Sciatic nerve (tissue), 2 donors: ENCODE measurements around the gene ASB18. TPM values are rescaled to one million over a fixed set of nuclear protein-coding genes. Genes with fewer than 3 reads are reported as not detected.
"Not testable (repeated sequence)": the region's sequence is repeated elsewhere in the genome, so short reads cannot be mapped to it uniquely, and the experiment has no call there.

Source experiments
- ATAC-seq: fragments of 200-7000 bp; cut with Tn5 transposase; one replicate; pipeline ENCODE4 v1.9.1; 2020; ENCODE audit warnings: mild to moderate bottlenecking, moderate library complexity
- DNase-seq: peaks from one replicate; pipeline ENCODE4 v3.0.0-alpha.2; 2020; ENCODE audit warnings: low spot score
- intact Hi-C: fragments of 100-400 bp; cut with DNase I; formaldehyde crosslinking; loops from one replicate; pipeline ENCODE4 v1.14.2; 2022
- total RNA-seq: library from RNA; stranded (reverse); fragmentation: NEBNext Ultra II Directional; extraction: Animal tissue kit (Norgen Biotek cat#: 25700); gene quantifications from one replicate; pipeline ENCODE4 v1.2.1, GENCODE V29; 2021
- donor health status: DM: no; HTN: no; CAD: no.
- donor health status: DM: no; HTN: no; CAD: no.

ASB18 gene
- total RNA-seq, 1 donor from 2014 or later: not detected

DNA sequence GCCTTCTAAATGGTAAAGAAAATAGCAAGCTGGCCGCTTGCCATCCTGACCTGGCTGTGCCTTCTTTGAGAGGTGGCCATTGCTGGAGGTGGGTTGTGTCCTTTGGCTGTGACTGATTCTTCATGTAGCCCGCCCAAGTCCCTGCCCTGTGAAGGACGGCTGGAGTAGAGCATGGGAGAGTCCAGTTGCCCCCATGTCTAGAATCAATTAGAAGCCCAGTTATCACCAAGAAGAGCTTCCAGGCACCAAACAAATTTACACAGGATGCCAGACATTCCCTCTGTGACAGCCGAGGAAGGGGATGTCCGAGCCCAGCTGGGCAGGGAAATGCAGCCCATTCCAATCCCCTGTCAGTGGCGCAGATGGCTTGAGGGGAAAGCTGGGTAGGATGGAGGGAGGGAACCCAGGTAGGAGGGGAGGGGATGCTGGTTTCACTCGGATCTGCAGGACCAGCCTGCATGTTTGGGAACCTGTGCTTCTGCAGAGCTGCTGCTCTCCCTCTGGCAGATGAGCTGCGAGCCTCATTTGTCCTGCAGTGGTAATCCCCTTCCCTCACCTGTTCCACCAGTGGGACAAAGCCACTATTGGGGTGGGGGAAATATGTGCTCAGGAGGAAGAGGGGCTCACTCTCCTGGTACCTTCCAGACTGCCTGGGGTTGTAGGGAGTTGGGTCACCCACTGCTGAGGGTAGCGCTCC is 25.7 kb upstream of the ASB18 start:
- no peak for DNase-seq
- intact Hi-C loops: no loop called here
- no peak for ATAC-seq

DNA sequence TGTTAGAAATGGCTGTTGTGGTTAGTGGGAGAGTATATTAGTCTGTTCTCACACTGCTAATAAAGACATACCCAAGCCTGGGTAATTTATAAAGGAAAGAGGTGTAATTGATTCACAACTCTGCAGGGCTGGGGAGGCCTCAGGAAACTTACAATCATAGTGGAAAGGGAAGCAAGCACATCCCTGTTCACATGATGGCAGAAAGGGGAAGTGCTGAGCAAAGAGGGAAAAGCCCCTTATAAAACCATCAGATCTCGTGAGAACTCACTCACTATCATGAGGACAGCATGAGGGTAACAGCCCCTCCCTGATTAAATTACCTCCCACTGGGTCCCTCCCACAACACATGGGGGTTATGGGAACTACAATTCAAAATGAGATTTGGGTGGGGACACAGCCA is 24.2 kb upstream of the ASB18 start:
- DNase-seq, ATAC-seq, intact Hi-C loops: not testable (repeated sequence)

DNA sequence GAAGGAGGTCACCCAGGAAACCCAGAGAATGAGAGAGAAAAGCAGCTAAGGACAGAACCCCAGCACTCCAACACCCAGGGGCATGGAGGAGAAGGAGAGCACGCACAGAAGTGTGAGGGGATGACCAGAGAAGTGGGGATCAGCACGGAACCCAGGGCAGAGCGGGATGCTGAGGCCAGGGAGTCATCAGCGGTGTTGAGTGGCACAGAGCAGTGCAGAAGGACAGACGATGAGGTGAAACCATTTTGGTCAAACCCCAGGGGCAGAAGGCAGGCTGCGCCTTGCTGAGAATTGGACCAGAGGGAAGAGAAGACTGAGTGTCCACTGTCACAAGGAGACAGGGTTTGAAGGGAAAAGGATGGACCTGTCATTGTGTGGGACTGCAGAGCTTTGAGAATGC is 23.4 kb upstream of the ASB18 start:
- ATAC-seq: no peak
- intact Hi-C loops: no loop called here
- DNase-seq: no peak

DNA sequence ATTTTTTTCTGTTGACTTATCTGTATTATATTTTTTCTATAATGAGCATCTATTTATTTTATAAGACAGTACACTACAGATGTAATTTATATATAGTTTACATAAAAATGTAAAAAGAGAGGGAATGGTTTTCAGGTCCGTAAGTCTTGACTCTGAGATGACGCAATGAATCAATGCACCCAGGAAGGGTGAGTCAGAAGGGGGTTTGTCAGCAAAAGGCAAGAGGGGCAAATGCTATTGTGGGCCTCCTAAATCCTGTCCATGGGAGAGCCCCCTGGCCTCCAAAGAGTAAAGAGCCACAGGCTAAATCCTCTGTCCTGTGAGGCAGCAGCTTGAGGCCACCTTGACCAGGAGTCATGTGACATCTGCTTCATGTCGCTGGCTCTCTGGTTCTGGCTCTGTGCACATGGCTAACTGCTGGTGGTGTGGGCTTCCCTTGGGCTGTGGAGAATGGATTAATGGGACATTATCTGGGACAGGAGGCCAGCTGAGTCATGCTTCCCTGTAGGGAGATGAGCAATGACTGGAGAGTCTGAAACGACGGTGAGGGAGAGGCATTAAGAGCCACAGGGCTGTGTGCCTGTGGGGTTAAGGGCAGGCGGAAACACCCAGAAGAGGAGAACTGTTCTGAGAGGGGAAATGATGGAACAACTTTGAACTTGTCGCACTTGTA is 22.8 kb upstream of the ASB18 start:
- DNase-seq: no peak
- intact Hi-C loops: no loop called here

DNA sequence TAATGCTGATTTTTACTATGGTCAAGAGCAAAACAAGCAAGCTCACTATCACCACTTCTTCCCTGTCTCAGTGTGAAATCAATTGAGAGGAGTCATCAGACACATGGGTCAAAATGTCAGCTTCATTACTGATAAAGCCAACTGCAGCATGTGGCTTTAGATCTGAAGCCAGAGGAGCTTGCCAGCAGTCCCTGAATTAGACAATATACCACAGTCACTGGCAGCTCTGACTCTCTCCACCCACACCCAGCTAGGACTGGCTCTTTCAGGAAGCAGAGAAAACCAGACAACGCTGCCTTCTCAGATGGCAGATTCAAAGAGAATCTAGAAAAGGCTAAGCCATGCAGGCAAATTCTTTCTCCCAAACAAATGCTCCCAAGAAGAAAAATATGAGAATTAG is 20.0 kb upstream of the ASB18 start:
- no peak for ATAC-seq
- no peak for DNase-seq
- intact Hi-C loops: no loop called here

More for the DNA sequence above, 22.8 kb upstream of the ASB18 start:
- ATAC-seq: no peak

DNA sequence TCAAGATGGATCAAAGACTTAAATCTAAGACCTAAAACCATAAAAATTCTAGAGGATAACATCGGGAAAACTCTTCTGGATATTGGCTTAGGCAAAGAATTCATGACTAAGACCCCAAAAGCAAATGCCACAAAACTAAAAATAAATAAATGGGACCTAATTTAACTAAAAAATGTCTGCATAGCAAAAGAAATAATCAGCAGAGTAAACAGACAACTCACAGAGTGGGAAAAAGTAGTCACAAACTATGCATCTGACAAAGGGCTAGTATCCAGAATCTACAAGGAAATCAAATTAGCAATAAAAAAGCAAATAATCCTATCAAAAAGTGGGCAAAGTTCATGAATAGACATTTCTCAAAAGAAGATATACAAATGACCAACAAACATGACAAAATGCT is 18.2 kb upstream of the ASB18 start:
- DNase-seq: no peak

DNA sequence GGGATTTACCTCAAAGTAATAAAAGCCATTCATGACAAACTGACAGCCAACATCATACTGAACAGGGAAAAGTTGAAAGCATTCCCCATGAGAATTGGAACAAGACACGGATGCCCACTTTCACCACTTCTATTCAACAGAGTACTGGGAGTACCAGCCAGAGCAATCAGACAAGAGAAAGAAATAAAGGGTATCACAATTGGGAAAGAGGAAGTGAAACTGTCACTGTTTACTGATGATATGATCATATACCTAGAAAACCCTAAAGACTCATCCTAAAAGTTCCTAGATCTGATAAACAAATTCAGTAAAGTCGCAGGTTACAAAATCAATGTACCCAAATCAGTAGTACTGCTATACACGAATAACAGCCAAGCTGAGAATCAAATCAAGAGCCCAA is 17.2 kb upstream of the ASB18 start:
- no peak for ATAC-seq
- intact Hi-C loops: no loop called here

More for the DNA sequence above, 18.2 kb upstream of the ASB18 start:
- no peak for ATAC-seq
- intact Hi-C loops: no loop called here

DNA sequence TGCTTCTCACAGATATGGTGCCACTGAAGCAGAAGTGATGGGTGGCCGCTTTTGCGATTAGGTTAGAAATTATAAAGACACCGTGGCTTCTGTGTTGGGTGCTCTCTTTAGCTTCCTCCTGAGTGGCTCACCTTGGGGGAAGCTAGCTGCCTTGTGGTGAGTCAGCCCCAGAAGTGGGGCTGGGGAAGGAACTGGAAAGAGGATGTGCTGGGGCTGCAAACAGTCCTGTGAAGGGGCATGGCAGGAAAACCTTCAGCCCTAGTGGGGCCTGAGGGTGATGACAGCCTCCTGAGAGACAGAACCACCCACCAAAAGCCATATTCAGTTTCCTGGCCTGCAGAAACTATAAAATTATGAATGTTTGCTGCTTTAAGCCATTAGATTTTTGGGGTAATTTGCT is 8.9 kb upstream of the ASB18 start:
- ATAC-seq (no peak), DNase-seq (no peak)
- intact Hi-C loops: no loop called here

More for the DNA sequence above, 17.2 kb upstream of the ASB18 start:
- no peak for DNase-seq

DNA sequence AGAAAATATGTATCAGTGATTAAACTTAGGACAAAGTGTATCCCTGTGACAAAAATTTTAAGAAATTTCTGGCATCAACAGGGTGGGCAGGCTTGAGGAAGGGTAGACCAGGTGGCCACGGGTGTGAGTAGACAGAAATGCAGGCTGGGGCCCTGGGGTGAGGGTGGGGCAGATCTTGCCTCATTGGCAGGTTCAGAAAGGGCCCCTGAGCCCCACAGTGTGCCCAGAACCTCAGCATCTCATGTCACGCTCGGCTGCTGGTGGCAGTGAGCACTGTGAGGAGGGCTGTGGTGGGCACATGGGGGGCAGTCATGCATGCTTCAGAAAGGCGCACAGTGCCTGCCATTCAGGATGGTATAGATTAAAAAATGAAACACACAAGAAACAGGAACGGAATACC is 7.6 kb upstream of the ASB18 start:
- no peak for DNase-seq
- intact Hi-C loops: no loop called here
- no peak for ATAC-seq

DNA sequence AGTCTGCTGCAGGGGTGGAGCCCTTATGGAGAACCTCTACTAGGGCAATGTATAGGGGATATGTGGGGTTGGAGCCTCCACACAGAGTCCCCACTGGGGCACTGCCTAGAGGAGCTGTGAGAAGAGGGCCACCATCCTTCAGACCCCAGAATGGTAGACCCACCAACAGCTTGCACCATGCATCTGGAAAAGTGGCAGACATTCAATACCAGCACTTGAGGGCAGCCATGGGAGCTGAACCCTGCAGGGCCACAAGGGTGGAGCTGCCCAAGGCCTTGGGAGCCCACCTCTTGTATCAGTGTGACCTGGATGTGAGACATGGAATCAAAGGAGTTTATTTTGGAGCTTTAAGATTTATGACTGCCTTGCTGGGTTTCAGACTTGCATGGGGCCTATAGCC is 5.7 kb upstream of the ASB18 start:
- intact Hi-C loops, DNase-seq, ATAC-seq: not testable (repeated sequence)

DNA sequence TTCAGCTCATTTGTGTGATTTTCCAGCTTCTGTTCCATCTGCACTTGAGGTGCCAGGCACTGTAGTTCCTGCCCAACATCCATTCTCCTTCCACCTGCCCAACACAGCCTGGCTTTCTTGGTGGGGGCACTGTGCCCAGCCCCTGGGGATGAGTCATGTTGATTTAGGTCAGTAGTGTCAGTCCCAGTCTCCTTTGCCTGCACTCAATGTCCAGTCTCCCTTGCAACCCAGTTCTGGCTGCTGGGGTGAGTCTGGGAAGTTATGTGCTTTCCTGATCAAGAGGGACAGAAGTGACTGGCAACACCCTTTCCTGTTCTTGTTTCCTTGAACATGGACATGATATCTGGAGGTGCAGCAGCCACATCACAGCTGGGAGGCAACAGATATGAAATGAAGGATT is 1.5 kb upstream of the ASB18 start:
- ATAC-seq: no peak

DNA sequence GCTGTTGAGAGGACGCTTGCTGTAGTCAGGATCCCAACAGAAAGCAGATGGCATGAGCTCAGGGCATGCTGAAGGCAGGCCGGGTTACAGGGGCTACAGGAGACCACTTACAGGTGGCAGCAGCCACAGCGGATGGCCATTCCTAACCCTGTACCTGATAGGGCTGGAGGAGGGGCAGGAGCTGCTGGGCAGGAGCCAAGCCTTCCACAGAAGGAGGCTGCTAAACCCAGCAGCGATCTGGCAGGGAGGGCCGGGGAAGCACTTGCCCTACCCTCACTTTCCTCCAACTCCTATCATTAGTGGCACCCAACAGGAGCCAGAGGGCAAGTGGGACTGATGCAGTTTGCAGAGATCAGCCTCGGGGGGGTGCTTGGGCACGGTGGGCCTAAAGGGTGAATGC is 2.0 kb downstream of the ASB18 start:
- intact Hi-C loops: no loop called here
- ATAC-seq: no peak
- DNase-seq: no peak

More for the DNA sequence above, 1.5 kb upstream of the ASB18 start:
- intact Hi-C loops: no loop called here
- DNase-seq: no peak

DNA sequence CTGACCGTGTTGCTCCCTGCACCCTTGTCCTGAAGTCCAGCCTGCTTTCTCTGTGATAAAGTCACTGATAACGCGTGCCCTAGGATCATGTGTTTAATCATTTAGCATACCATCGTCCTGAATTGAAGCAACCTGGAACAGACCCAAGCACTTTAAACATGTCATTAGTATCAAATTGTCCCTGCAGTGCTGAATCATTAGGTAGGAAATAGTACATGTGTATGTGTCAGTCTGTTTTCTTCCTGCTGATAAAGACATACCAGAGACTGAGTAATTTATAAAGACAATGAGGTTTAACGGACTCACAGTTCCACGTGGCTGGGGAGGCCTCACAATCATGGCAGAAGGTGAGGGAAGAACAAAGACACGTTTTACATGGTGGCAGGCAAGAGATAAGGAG is 2.8 kb downstream of the ASB18 start:
- intact Hi-C loops: no loop called here
- DNase-seq (no peak), ATAC-seq (no peak)

DNA sequence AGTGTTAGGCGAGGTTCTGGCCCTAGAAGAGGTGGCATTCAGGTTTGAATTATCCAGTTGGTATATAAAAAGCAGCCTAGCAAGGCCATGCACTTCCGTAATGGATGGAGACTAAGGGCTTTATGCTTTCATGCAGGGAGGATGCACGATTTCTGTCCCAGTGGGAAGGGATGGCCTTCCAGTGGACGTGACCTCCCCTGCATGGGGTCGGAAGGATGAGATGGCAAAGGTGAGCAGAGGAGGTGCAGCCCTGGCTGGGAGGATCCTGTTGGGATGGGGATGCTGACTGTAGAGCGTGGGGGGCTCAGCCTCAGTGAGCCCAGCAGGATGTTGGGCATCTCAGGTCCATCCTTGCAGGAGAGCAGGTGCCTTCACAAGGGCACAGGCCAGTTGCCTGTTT is 4.8 kb downstream of the ASB18 start:
- no peak for ATAC-seq
- no peak for DNase-seq
- intact Hi-C loops: no loop called here

DNA sequence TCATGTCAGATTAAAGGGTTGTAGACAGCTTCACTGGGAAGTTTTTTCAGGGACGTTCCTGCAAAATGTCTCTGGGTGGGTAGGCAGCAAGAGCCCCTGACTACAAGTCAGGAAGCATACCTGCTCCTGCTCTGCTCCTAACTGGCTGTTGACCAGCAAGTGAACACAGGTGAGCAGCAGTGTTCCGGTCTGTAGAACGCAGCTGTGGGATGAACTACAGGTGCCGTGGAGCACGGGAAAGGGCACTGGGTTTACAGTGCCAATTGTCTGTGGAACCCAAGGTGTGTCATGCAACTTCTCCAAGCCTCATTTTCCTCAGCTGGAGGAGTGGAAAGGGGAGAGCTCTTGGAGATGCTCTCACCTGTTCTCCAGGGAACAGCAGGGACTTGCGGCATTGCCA is 6.6 kb downstream of the ASB18 start:
- intact Hi-C loops: no loop called here
- no peak for ATAC-seq
- no peak for DNase-seq

DNA sequence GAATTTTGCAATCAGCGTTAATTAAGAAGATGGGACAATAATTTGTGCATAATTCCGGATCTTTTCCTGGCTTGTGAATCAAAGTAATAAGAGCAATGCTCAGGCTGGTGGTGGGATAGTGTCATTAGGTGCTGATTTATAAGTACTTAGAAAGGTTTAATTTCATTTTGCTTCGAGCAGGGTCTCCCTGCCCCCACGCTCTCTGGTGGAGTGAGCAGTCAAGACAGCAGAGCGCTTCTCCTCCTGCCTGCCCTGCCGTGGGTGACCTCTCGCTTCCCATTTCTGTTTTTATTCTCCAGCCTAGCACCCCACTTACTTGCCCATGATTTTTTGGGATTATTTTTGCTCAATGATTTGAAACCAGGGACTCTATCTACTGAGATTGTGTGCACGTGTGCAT is 7.1 kb downstream of the ASB18 start:
- intact Hi-C loops: no loop called here
- ATAC-seq (no peak), DNase-seq (no peak)

DNA sequence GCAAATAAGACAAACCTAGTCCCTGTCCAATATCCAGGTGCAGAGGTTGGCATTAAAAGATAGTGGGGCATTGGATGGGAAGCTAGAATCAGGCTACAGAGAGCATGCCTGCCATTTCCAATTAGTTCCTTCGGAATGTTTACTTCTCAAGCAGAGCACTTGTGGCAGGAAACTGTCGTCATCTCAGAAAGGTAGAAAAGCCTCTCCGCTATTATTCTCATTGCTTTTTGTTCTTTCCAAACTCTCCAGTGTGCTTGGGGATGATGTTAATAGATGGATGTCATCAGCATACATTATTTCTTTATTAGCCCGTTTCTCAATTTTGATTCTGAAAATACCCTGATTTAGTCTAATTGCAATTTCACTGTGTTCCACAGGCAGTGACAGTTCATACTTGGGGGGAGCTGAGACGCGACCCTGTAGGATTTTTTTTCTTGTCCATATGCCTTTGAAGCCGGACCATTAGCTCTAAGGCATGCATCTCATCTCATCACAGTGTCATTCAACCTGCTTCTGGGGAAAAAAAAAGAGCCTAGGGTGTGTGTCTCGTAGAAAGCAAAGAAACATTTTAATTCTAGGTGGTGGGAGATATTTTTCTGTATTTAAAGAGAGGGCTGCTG is 7.7 kb downstream of the ASB18 start:
- ATAC-seq: no peak
- no peak for DNase-seq
- intact Hi-C loops: no loop called here

DNA sequence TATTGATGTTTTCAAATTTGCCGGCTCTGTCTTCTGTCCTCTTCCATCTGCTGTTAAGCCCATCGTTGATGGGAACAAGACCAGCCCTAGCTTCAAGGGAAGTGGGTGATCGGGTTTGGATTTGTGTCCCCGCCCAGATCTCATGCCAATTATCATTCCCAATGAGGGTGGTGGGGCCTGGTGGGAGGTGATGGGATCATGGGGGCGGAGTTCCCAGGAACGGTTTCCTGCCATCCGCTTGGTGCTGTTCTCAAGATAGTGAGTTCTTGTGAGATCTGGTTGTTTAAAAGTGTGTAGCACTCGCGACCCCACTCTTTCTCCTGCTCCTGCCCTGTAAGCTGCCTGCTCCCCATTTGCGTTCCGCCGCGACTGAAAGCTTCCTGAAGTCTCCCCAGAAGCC is 9.5 kb downstream of the ASB18 start:
- ATAC-seq (no peak), DNase-seq (no peak)
- intact Hi-C loops: no loop called here

DNA sequence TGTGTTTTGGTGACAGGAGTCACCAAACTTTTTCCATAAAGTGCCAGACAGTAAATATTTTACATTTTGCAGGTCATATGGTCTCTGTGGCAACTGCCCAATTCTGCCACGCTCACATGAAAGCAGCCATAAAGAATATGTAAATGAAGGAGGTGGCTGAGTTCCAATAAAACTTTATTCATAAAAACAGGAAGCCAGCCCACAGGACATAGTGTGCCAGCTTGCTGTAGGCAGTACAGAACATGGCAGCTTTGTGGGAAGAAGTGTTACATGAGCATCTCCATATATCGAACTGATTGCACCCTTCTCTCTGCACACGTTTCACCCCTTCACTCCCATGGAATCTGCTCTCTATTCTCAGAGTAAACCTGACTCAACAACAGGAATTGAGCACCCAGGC is 10.2 kb downstream of the ASB18 start:
- intact Hi-C loops: no loop called here
- no peak for DNase-seq
- no peak for ATAC-seq

DNA sequence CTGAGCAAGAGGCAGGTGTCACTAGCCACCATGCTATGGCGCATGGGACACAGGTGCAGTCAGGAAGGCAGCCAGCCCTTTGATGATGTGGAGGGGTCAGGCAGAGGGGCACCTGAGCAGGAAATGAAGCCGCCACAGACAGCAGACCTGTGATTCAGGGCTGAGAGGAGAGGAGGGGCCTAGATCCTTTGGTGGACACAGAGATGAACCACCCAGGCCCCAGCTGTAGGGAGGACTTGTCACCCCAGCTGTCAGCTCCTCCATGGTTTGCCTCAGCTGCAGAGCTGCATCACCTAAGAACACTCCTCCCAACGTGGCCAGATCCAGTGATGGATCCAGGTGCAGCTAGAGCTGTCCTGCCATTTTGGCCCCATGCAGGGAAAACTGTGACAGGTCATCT is 11.6 kb downstream of the ASB18 start:
- ATAC-seq (no peak), DNase-seq (no peak)
- intact Hi-C loops: no loop called here
